ENCODE measurements around the gene UNK. TPM values are rescaled to one million over a fixed set of nuclear protein-coding genes. Genes with fewer than 3 reads are reported as not detected.

The UNK gene
- total and polyA plus RNA-seq, 2 of the 13 experiments (the other 11 are each of a cell fraction or from before 2014, with no cell fraction given) = 31.6 to 33.0 TPM

GRCh38 chr17:75784473-75785015 lies at the start of gene UNK (continued):
- TF ChIP-seq ZBTB40 (IDR thresholded peaks at IDR 0.05) (no peak), ZBTB40 (CRISPR knock-in tag; IDR thresholded peaks at IDR 0.05) (peak; percentile 65; the same call in 1 of the 2 replicates), SP140L (CRISPR knock-in tag; IDR thresholded peaks at IDR 0.05; ENCODE audit: borderline replicate concordance) (no peak), ZBTB7B (CRISPR knock-in tag; IDR thresholded peaks at IDR 0.05) (no peak), PCBP2 (optimal IDR thresholded peaks at IDR 0.05; ENCODE audit: low read depth, low read length, poor library complexity, severe bottlenecking) (no peak), KDM3A (CRISPR knock-in tag; IDR thresholded peaks at IDR 0.05; ENCODE audit: low read depth) (peak; percentile 92; the same call in 1 of the 2 replicates), HCFC1 (IDR thresholded peaks at IDR 0.05; ENCODE audit: low read depth, low read length) (peak; percentile 100), ZNF263 (CRISPR knock-in tag; IDR thresholded peaks at IDR 0.05) (peak; percentile 30; the same call in 1 of the 2 replicates), ZNF496 (CRISPR knock-in tag; IDR thresholded peaks at IDR 0.05; ENCODE audit: insufficient replicate concordance) (no peak), IKZF5 (CRISPR knock-in tag; IDR thresholded peaks at IDR 0.05) (0 out of 2 replicates have a peak, but pooled peaks have one; percentile 27), NFKBIZ (CRISPR knock-in tag; IDR thresholded peaks at IDR 0.05) (no peak)
- TF ChIP-seq, protein P1, sequence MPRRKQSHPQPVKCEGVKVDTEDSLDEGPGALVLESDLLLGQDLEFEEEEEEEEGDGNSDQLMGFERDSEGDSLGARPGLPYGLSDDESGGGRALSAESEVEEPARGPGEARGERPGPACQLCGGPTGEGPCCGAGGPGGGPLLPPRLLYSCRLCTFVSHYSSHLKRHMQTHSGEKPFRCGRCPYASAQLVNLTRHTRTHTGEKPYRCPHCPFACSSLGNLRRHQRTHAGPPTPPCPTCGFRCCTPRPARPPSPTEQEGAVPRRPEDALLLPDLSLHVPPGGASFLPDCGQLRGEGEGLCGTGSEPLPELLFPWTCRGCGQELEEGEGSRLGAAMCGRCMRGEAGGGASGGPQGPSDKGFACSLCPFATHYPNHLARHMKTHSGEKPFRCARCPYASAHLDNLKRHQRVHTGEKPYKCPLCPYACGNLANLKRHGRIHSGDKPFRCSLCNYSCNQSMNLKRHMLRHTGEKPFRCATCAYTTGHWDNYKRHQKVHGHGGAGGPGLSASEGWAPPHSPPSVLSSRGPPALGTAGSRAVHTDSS (CRISPR knock-in tag; conservative IDR thresholded peaks at IDR 0.05) = peak; percentile 94
- TF ChIP-seq, protein P2, sequence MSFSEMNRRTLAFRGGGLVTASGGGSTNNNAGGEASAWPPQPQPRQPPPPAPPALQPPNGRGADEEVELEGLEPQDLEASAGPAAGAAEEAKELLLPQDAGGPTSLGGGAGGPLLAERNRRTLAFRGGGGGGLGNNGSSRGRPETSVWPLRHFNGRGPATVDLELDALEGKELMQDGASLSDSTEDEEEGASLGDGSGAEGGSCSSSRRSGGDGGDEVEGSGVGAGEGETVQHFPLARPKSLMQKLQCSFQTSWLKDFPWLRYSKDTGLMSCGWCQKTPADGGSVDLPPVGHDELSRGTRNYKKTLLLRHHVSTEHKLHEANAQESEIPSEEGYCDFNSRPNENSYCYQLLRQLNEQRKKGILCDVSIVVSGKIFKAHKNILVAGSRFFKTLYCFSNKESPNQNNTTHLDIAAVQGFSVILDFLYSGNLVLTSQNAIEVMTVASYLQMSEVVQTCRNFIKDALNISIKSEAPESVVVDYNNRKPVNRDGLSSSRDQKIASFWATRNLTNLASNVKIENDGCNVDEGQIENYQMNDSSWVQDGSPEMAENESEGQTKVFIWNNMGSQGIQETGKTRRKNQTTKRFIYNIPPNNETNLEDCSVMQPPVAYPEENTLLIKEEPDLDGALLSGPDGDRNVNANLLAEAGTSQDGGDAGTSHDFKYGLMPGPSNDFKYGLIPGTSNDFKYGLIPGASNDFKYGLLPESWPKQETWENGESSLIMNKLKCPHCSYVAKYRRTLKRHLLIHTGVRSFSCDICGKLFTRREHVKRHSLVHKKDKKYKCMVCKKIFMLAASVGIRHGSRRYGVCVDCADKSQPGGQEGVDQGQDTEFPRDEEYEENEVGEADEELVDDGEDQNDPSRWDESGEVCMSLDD (CRISPR knock-in tag; IDR thresholded peaks at IDR 0.05; ENCODE audit: borderline replicate concordance) = peak; percentile 11; the same call in 1 of the 2 replicates

Data from HepG2 (cell line).